ENCODE results near the gene HSPA12A. TPM values are rescaled to one million over a fixed set of nuclear protein-coding genes. Genes with fewer than 3 reads are reported as not detected.

The HSPA12A gene
- total and polyA plus RNA-seq, 4 donors: 2.0 to 9.8 (median 5.0) TPM

DNA sequence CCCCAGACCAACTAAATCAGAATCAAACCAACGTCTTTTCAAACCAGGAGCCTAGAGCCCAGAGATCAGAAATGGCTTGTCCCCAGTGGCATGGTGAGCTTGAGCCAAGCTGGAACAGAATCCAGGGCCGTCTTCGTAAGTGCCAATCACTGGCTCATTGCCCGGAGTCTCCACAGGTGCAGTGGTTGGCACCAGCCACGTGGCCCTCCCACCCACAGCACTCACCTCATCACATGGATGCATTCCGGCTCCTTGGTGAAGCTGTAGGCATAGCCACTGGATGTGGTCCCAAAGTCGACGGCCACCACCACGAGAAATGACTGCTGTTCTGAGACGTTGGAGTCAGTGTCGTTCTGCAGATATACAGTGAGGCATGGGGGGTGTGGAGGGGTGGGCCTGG is 37.4 kb downstream of the HSPA12A start:
- H3K4me3 ChIP-seq: no peak overlapping the region
- 72 to 93% methylated on average over 11 of the region's 11 CpGs for WGBS, 2 donors
- H3K9ac ChIP-seq (ENCODE audit: insufficient read depth in 1 of 2, low read length in 2 of 2): no peak overlapping the region
- H3K9me3 ChIP-seq (ENCODE audit: control insufficient read depth in 4 of 4, insufficient read depth in 3 of 4, low read length in 3 of 4): no peaks in the 10 kb centered on the region
- no peaks in the 10 kb centered on the region for H3K36me3 ChIP-seq (ENCODE audit: control insufficient read depth in 4 of 4, insufficient read depth in 4 of 4, low read length in 4 of 4)
- ATAC-seq (ENCODE audit: insufficient read depth, low FRiP score) (no peak), DNase-seq (no peak)
- H3K27me3 ChIP-seq (ENCODE audit: control insufficient read depth in 3 of 3, insufficient read depth in 3 of 3, low read length in 2 of 3): no peaks in the 10 kb centered on the region
- H3K4me1 ChIP-seq (ENCODE audit: control insufficient read depth in 5 of 5, insufficient read depth in 5 of 5, low read length in 5 of 5): no peaks in the 10 kb centered on the region
- TF ChIP-seq, protein P1, sequence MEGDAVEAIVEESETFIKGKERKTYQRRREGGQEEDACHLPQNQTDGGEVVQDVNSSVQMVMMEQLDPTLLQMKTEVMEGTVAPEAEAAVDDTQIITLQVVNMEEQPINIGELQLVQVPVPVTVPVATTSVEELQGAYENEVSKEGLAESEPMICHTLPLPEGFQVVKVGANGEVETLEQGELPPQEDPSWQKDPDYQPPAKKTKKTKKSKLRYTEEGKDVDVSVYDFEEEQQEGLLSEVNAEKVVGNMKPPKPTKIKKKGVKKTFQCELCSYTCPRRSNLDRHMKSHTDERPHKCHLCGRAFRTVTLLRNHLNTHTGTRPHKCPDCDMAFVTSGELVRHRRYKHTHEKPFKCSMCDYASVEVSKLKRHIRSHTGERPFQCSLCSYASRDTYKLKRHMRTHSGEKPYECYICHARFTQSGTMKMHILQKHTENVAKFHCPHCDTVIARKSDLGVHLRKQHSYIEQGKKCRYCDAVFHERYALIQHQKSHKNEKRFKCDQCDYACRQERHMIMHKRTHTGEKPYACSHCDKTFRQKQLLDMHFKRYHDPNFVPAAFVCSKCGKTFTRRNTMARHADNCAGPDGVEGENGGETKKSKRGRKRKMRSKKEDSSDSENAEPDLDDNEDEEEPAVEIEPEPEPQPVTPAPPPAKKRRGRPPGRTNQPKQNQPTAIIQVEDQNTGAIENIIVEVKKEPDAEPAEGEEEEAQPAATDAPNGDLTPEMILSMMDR (IDR thresholded peaks at IDR 0.05; ENCODE audit: control extremely low read depth, extremely low read depth): no peak
- no peak overlapping the region for H3K27ac ChIP-seq (ENCODE audit: low read depth in 1 of 2, low read length in 1 of 2)

DNA sequence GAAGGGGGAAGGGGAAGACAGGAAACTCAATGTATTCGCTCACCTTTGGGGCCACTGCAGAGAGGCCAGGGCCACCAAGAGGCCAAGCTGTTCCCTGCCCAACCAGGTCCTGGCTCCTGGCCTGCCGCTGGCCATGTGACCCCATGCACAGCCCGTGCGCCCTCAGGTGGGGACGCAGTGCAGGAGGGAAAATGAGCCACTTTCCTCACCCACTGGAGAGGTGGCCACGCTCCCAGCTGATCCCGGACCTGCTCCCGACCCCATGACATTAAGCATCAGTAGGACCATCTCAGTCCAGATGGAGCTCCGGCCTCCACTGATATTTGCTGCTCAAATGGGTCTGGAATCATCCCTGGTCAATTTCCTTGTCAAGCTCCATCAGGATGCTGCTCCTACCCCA is 40.2 kb downstream of the HSPA12A start:
- 80 to 87% methylated on average over 9 of the region's 9 CpGs for WGBS, 2 donors
- no peak for ATAC-seq (ENCODE audit: insufficient read depth, low FRiP score)
- no peak for DNase-seq
- Histone ChIP-seq H3K27me3 (ENCODE audit: control insufficient read depth in 3 of 3, insufficient read depth in 3 of 3, low read length in 2 of 3) (no peaks in the 10 kb centered on the region), H3K9ac (ENCODE audit: insufficient read depth in 1 of 2, low read length in 2 of 2) (no peak overlapping the region), H3K4me1 (ENCODE audit: control insufficient read depth in 5 of 5, insufficient read depth in 5 of 5, low read length in 5 of 5) (no peaks in the 10 kb centered on the region), H3K4me3 (no peak overlapping the region), H3K36me3 (ENCODE audit: control insufficient read depth in 4 of 4, insufficient read depth in 4 of 4, low read length in 4 of 4) (no peaks in the 10 kb centered on the region), H3K27ac (ENCODE audit: low read depth in 1 of 2, low read length in 1 of 2) (no peak overlapping the region), H3K9me3 (ENCODE audit: control insufficient read depth in 4 of 4, insufficient read depth in 3 of 4, low read length in 3 of 4) (no peaks in the 10 kb centered on the region)
- TF ChIP-seq, protein P1 (IDR thresholded peaks at IDR 0.05; ENCODE audit: control extremely low read depth, extremely low read depth): no peak

DNA sequence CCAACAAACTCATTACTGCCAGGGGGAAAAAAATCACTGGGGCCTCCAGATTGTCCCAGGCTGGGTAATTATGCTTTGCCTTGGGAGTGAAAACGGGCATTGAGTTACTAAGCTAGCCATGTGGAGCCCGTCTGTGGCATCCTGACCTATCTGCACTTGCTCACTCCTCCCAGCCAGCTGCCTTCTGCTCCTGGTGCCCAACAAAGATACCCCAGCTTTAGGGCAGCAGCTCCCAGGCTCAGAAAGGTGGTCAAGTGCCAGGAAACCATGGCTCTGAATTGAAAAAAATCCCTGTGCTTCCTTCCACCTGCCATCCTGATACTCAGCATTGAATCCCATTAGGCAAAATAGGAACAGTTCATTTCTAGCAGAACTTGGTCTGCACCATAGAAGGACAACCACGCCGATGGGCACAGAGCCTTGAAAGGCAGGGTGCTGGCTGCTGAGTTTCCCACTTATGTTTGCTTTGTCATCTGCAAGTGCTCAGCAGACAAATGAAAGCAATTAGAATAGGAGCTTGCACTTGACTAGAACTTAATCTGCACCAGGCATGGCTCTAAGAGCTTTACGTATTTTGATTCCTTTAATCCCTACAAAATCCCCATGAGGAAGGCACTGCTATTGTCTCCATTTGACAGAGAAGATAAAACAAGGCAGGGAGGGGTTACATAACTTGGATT is 42.8 kb downstream of the HSPA12A start:
- DNase-seq (no peak), ATAC-seq (ENCODE audit: insufficient read depth, low FRiP score) (no peak)
- WGBS, 2 donors: 68 to 77% methylated on average over 5 of the region's 5 CpGs
- Histone ChIP-seq H3K36me3 (ENCODE audit: control insufficient read depth in 4 of 4, insufficient read depth in 4 of 4, low read length in 4 of 4) (no peaks in the 10 kb centered on the region), H3K27me3 (ENCODE audit: control insufficient read depth in 3 of 3, insufficient read depth in 3 of 3, low read length in 2 of 3) (no peaks in the 10 kb centered on the region), H3K9me3 (ENCODE audit: control insufficient read depth in 4 of 4, insufficient read depth in 3 of 4, low read length in 3 of 4) (no peaks in the 10 kb centered on the region), H3K4me1 (ENCODE audit: control insufficient read depth in 5 of 5, insufficient read depth in 5 of 5, low read length in 5 of 5) (peaks cover 0 to under 1% (median 0%) of the 10 kb centered on the region in 5 donors), H3K27ac (ENCODE audit: low read depth in 1 of 2, low read length in 1 of 2) (no peak overlapping the region), H3K9ac (ENCODE audit: insufficient read depth in 1 of 2, low read length in 2 of 2) (no peak overlapping the region), H3K4me3 (no peak overlapping the region)
- TF ChIP-seq, protein P1 (IDR thresholded peaks at IDR 0.05; ENCODE audit: control extremely low read depth, extremely low read depth): no peak

DNA sequence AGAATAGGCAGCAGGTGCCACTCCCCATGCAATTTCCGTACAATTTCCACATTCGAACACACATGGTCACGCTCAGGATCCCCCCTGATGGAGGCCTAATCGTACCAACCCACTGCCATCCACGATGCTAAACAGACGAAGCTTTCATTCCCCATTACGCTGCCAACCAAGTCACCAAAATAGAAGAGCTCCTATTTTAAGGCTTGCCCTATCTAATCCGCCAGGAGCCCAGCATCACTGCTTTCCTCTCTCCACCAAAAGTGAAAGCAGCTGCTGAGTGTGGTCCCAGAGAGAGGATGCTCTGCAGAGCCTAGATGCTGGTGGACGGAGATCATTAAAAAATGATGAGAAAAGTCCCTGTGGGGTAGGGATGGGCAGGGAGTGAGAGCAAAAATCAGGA is 43.3 kb downstream of the HSPA12A start:
- no peaks in the 10 kb centered on the region for H3K9me3 ChIP-seq (ENCODE audit: control insufficient read depth in 4 of 4, insufficient read depth in 3 of 4, low read length in 3 of 4)
- H3K36me3 ChIP-seq (ENCODE audit: control insufficient read depth in 4 of 4, insufficient read depth in 4 of 4, low read length in 4 of 4): no peaks in the 10 kb centered on the region
- H3K9ac ChIP-seq (ENCODE audit: insufficient read depth in 1 of 2, low read length in 2 of 2): no peak overlapping the region
- ATAC-seq (ENCODE audit: insufficient read depth, low FRiP score) (no peak), DNase-seq (no peak)
- H3K4me3 ChIP-seq: no peak overlapping the region
- TF ChIP-seq, protein P1 (IDR thresholded peaks at IDR 0.05; ENCODE audit: control extremely low read depth, extremely low read depth): no peak
- 86 to 89% methylated on average over 9 of the region's 9 CpGs for WGBS, 2 donors
- H3K4me1 ChIP-seq (ENCODE audit: control insufficient read depth in 5 of 5, insufficient read depth in 5 of 5, low read length in 5 of 5): peaks cover 0 to 1% (median 0%) of the 10 kb centered on the region in 5 donors
- H3K27me3 ChIP-seq (ENCODE audit: control insufficient read depth in 3 of 3, insufficient read depth in 3 of 3, low read length in 2 of 3): no peaks in the 10 kb centered on the region
- no peak overlapping the region for H3K27ac ChIP-seq (ENCODE audit: low read depth in 1 of 2, low read length in 1 of 2)
